Gastroesophageal sphincter (tissue), 4 donors: Measurements from ENCODE around the gene ST8SIA5. TPM values are rescaled to one million over a fixed set of nuclear protein-coding genes. Genes with fewer than 3 reads are reported as not detected.

ENCODE experiments used
- ATAC-seq: fragments of 150-250 bp; one replicate; pipeline ENCODE4 v1.9.1; 2016; ENCODE audit warnings: mild to moderate bottlenecking, moderate library complexity
- H3K27ac ChIP-seq, 4 donors: fragments of 200-600 bp; sonication (generic) in 3 of 4; 1 replicate in 3 of 4; 2 replicates in 1 of 4; pipeline ENCODE4 v1.5.1; 2016 to 2019
- H3K27me3 ChIP-seq: fragments of 200-600 bp; sonication (generic); one replicate; pipeline ENCODE4 v1.5.1; 2019
- H3K36me3 ChIP-seq, 2 donors: fragments of 200-600 bp; sonication (generic); one replicate each; pipeline ENCODE4 v1.5.1; 2019; ENCODE audit warnings: control low read depth in 1 of 2
- H3K4me1 ChIP-seq, 3 donors: fragments of 200-600 bp; sonication (generic); 1 replicate in 2 of 3; 2 replicates in 1 of 3; pipeline ENCODE4 v1.5.1; 2016 to 2019; ENCODE audit warnings: control low read depth in 2 of 3
- H3K4me3 ChIP-seq, 2 donors: fragments of 200-600 bp; sonication (generic); one replicate each; pipeline ENCODE4 v1.5.1; 2019; ENCODE audit warnings: mild to moderate bottlenecking in 1 of 2, moderate library complexity in 1 of 2
- H3K9me3 ChIP-seq, 3 donors: fragments of 200-600 bp; sonication (generic); one replicate each; pipeline ENCODE4 v1.5.1; 2017 to 2019; ENCODE audit warnings: control low read depth in 2 of 3
- EP300 ChIP-seq: sonication (generic); formaldehyde crosslinking; IDR thresholded peaks from one replicate; pipeline ENCODE4 v1.6.1; 2017; ENCODE audit warnings: antibody characterized with exemption, mild to moderate bottlenecking
- POLR2A ChIP-seq, 2 donors: fragments of 450-650 bp; IDR thresholded peaks; one replicate each; pipeline ENCODE4 v1.6.1; 2017; ENCODE audit warnings: antibody characterized with exemption in 2 of 2, mild to moderate bottlenecking in 2 of 2, moderate library complexity in 1 of 2
- POLR2AphosphoS5 ChIP-seq: sonication (generic); formaldehyde crosslinking; IDR thresholded peaks from one replicate; pipeline ENCODE4 v1.6.1; 2017; ENCODE audit warnings: antibody characterized with exemption
- WGBS, 2 donors: methylation state at CpG; one replicate each; pipeline ENCODE4 v1.1.5; 2018; ENCODE audit warnings: low coverage in 1 of 2; 5-methylcytosine and 5-hydroxymethylcytosine counted together
- total RNA-seq, 4 donors: library from RNA; depleted of rRNA; stranded (reverse); fragments of >200 nt; gene quantifications; one replicate each; pipeline ENCODE4 v1.1.0, GENCODE V29; 2016
- TF ChIP-seq, protein P1 (sequence below), 4 experiments: fragments of 200-600 bp in 2 of 4; fragments of 450-650 bp in 2 of 4; sonication (generic) in 1 of 4; IDR thresholded peaks; one replicate each; pipeline ENCODE4 v1.5.1; 2017 to 2019; ENCODE audit warnings: antibody characterized with exemption in 4 of 4, mild to moderate bottlenecking in 2 of 4, moderate library complexity in 2 of 4

The ST8SIA5 gene
- total RNA-seq, 4 donors from 2014 or later, result 0.08 to 0.27 TPM; not detected in 2

DNA sequence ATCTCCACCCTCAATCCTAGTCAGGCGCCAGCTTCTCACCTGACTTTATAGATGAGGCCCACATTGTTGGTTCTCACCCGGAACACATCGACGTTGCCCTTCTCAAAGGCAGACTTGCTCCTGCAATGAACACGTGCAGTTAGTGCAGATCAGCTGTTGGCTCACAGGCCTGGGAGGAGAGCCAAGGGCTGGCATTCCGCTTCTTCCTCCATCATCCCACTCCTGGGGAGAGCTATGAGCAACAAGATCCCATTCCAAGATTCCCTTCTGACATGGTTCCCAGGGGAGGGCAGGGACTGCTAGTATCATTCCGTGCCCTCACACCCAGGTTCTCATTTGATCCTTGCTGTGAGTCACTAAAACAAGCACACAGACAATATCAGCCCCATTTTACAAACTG, 114.9 kb downstream of the ST8SIA5 start:
- ATAC-seq, result no peak
- no peak for TF ChIP-seq POLR2A (IDR thresholded peaks at IDR 0.05)
- TF ChIP-seq, protein P1, sequence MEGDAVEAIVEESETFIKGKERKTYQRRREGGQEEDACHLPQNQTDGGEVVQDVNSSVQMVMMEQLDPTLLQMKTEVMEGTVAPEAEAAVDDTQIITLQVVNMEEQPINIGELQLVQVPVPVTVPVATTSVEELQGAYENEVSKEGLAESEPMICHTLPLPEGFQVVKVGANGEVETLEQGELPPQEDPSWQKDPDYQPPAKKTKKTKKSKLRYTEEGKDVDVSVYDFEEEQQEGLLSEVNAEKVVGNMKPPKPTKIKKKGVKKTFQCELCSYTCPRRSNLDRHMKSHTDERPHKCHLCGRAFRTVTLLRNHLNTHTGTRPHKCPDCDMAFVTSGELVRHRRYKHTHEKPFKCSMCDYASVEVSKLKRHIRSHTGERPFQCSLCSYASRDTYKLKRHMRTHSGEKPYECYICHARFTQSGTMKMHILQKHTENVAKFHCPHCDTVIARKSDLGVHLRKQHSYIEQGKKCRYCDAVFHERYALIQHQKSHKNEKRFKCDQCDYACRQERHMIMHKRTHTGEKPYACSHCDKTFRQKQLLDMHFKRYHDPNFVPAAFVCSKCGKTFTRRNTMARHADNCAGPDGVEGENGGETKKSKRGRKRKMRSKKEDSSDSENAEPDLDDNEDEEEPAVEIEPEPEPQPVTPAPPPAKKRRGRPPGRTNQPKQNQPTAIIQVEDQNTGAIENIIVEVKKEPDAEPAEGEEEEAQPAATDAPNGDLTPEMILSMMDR (IDR thresholded peaks at IDR 0.05), result no peak
- no peaks in the 10 kb centered on the region for H3K36me3 ChIP-seq
- H3K9me3 ChIP-seq, result no peaks in the 10 kb centered on the region
- no peaks in the 10 kb centered on the region for H3K4me1 ChIP-seq
- no peak overlapping the region for H3K4me3 ChIP-seq
- peaks cover 7% of the 10 kb centered on the region for H3K27me3 ChIP-seq
- 72 to 100% methylated on average over 1 to 6 of the region's 7 CpGs for WGBS, 2 donors
- H3K27ac ChIP-seq, result no peak overlapping the region

DNA sequence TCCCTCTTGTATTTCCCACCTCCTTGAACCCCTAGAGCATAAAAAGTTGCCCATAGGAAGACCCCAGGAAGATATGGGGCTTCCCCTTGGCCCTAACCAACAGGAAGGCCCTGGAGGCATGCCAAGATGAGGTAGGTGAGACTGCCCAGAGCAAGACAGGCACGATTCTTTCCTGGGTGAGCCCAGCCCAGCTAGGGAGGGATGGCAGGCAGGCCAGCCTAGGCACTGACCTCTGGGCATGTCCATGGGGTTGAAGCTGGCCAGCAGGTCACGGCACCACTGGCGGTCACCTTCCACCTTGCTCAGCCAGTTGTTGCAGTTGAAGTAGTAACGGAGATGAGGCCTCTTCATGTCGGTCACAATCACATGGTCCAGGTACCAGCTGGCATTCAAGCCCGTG, 117.5 kb downstream of the ST8SIA5 start:
- Histone ChIP-seq H3K4me3 (no peak overlapping the region), H3K9me3 (no peaks in the 10 kb centered on the region), H3K36me3 (no peaks in the 10 kb centered on the region), H3K4me1 (no peaks in the 10 kb centered on the region), H3K27ac (no peak overlapping the region), H3K27me3 (peaks cover 5% of the 10 kb centered on the region)
- WGBS, 2 donors, result 93 to 100% methylated on average over 1 to 2 of the region's 6 CpGs
- no peak for TF ChIP-seq EP300
- TF ChIP-seq POLR2A (IDR thresholded peaks at IDR 0.05), result no peak
- TF ChIP-seq, protein P1 (IDR thresholded peaks at IDR 0.05), result no peak
- TF ChIP-seq POLR2AphosphoS5, result no peak
- no peak for ATAC-seq

DNA sequence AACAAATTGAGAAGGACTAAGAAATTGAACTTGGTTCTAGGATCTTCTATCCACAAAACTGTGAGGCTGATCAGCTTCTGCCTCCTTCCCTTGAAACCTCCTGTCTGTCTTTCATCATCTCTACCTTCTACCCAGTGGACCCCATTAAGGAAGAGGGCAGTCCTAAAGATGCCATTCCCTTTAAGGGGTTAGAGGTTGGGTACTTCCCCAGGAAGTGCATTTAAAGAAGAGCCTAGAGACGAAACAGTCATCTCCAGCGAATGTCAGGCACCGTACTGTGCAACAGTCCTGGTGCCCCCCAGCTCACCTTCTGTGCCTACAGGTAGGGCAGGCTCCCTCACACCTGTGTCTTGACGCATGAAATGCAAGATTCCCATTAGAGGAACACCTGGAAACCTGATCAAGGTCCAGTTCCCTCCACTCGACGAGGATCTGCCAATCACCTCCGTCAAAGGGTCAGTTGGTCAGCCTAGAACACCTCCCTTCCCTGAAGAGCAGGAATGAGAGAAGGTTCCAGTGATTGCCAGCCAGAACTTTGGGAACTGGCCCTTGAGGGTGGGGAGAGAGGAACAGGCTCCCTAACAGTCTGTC, 120.7 kb downstream of the ST8SIA5 start:
- no peaks in the 10 kb centered on the region for H3K27me3 ChIP-seq
- no peak for ATAC-seq
- H3K36me3 ChIP-seq, result no peaks in the 10 kb centered on the region
- H3K27ac ChIP-seq, result no peak overlapping the region
- H3K9me3 ChIP-seq, result peaks cover 0 to 8% (median 0%) of the 10 kb centered on the region in 3 donors
- WGBS, 2 donors, result 92% methylated on average over 6 of the region's 7 CpGs; no CpG with 5 or more reads in 1 of the 2 donors
- TF ChIP-seq POLR2A (IDR thresholded peaks at IDR 0.05) (no peak), EP300 (no peak), POLR2AphosphoS5 (no peak)
- TF ChIP-seq, protein P1 (IDR thresholded peaks at IDR 0.05), result no peak
- H3K4me1 ChIP-seq, result no peaks in the 10 kb centered on the region
- no peak overlapping the region for H3K4me3 ChIP-seq

DNA sequence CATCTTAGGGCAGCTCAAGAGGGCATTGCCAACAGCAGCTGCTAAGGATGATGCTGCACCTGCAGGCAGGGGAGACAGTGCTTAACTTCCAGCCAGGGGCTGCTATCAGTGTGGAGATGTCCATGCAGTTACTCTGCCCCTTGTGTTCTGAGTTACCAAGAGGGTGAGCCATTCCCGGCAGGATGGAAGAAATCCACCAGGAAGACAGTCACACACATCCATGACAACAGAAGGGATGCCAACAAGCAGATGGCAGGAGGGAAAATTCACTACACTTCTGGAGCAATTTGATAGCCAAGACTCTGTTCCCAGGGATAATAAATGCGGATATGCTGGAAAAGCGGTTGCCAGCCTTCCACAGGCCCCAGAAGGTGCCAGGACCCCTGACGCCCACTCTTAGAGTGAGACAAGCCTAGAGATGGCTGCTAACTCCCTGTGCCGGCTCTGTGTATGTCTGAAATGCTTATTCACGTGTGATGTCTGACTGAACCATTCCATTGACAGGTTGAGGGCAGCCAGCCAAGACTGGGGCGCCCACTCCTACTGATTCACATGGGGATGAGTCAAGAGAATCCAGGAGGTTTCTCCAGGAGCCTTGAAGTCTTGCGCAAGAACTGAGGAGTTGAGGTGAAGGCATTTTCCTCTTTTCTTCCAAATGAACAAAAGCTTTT, 124.3 kb downstream of the ST8SIA5 start:
- no peak overlapping the region for H3K4me3 ChIP-seq
- H3K27me3 ChIP-seq, result no peaks in the 10 kb centered on the region
- no peak overlapping the region for H3K27ac ChIP-seq
- no peaks in the 10 kb centered on the region for H3K4me1 ChIP-seq
- 78 to 94% methylated on average over 6 of the region's 8 CpGs for WGBS, 2 donors
- no peak for ATAC-seq
- H3K9me3 ChIP-seq, result peaks cover 0 to 8% (median 0%) of the 10 kb centered on the region in 3 donors
- TF ChIP-seq EP300 (no peak), POLR2AphosphoS5 (no peak), POLR2A (IDR thresholded peaks at IDR 0.05) (no peak)
- TF ChIP-seq, protein P1 (IDR thresholded peaks at IDR 0.05), result no peak
- H3K36me3 ChIP-seq, result no peaks in the 10 kb centered on the region

DNA sequence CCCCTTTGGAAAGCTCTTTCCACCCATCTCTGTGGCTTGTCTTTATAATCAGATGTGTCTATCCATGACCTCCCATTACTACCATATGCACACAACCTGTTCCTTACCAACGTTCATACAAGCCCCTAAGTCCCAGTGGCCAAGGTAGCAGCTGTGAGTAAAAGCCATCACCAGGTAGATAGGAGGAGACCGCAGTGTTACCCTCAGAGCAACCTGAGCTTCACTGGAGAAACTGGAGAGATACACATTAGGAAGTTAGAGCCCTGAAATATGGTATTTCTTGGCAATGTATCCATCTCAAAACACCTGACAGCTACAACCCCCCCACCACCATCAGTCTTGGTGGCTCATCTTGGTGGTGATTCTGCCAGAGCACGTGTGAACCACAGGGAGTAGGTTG, 125.9 kb downstream of the ST8SIA5 start:
- no peak for ATAC-seq
- WGBS, 2 donors, result 43 to 71% methylated on average over 1 of the region's 3 CpGs
- no peaks in the 10 kb centered on the region for H3K36me3 ChIP-seq
- no peaks in the 10 kb centered on the region for H3K4me1 ChIP-seq
- no peak overlapping the region for H3K27ac ChIP-seq
- TF ChIP-seq POLR2A (IDR thresholded peaks at IDR 0.05) (no peak), POLR2AphosphoS5 (no peak), EP300 (no peak)
- TF ChIP-seq, protein P1 (IDR thresholded peaks at IDR 0.05), result no peak
- no peak overlapping the region for H3K4me3 ChIP-seq
- H3K9me3 ChIP-seq, result peaks cover 0 to 8% (median 0%) of the 10 kb centered on the region in 3 donors
- no peaks in the 10 kb centered on the region for H3K27me3 ChIP-seq
